Dendritic cell treated with granulocyte-macrophage colony-stimulating factor and Interleukin-4, amounts not matched to agents 40 ng/mL and 50 ng/mL, for 4 days (primary cell): ENCODE data around the gene FUT3.
A peak's percentile ranks its signal among the peaks of the same experiment; 100 is the strongest.
"Not testable (repeated sequence)": the region's sequence is repeated elsewhere in the genome, so short reads cannot be mapped to it uniquely, and the experiment has no call there.

Source experiments
- H3K27ac Mint-ChIP-seq: one replicate; pipeline ENCODE4 v1.8.0; 2022; ENCODE audit warnings: mild to moderate bottlenecking, mixed read lengths
- H3K27me3 Mint-ChIP-seq: one replicate; pipeline ENCODE4 v1.8.0; 2022; ENCODE audit warnings: mild to moderate bottlenecking, mixed read lengths
- H3K36me3 Mint-ChIP-seq: one replicate; pipeline ENCODE4 v1.8.0; 2022; ENCODE audit warnings: low read depth, mixed read lengths
- H3K4me1 Mint-ChIP-seq: one replicate; pipeline ENCODE4 v1.8.0; 2022; ENCODE audit warnings: low read depth, mixed read lengths
- H3K4me3 Mint-ChIP-seq: one replicate; pipeline ENCODE4 v1.8.0; 2022; ENCODE audit warnings: mild to moderate bottlenecking, moderate library complexity, mixed read lengths
- H3K9me3 Mint-ChIP-seq: one replicate; pipeline ENCODE4 v1.8.0; 2022; ENCODE audit warnings: mixed read lengths
- intact Hi-C: fragments of 100-400 bp; cut with micrococcal nuclease; formaldehyde crosslinking; loops from one replicate; pipeline ENCODE4 v1.15.0; 2022

FUT3 gene

DNA sequence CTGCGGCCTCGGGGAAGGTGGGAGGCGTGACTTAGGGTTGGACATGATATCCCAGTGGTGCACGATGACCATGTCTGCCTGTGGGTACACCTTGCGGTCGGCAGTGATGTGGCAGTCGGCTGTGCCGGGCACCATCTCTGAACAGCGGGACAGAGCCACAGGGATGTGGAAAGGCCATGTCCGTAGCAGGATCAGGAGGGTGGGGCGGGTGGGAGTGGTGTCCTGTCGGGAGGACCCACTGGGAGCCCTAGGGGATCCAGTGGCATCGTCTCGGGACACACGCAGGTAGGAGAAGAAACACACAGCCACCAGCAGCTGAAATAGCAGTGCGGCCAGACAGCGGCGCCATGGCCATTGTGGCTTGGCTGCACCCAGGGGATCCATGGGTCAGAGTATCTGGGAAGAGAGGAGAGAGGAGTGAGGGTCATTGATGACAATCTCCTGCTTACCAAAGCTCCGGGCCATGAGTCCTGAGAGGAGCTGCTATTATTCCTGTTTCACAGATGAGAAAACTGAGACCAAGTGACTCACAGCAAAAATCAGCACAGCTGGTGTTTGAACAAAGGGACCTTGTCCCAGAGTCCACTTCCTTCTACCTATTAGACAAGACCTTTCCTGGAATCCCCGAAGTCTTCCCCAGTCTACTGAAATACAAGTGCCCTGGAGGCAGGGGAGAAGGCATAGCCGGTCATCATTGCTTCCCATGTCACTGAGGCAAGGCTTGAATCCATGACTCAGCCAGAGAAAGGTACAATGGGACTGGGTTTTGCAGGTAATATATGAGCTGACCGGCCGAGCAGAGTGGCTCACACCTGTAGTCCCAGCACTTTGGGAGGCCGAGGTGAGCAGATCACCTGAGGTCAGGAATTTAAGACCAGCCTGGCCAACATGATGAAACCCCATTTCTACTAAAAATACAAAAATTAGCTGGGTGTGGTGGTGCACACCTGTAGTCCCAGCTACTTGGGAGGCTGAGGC is 6.5 kb downstream of the FUT3 start:
- Mint-ChIP-seq H3K27me3 (no peaks in the 10 kb centered on the region), H3K27ac (no peak overlapping the region), H3K4me1 (peaks cover 2% of the 10 kb centered on the region), H3K4me3 (no peak overlapping the region), H3K36me3 (no peaks in the 10 kb centered on the region), H3K9me3 (no peaks in the 10 kb centered on the region)
- intact Hi-C loops: no loop called here

GRCh38 chr19:5843295-5843927 is 7.8 kb downstream of the FUT3 start:
- Mint-ChIP-seq H3K27me3 (peaks cover 2% of the 10 kb centered on the region), H3K4me3 (no peak overlapping the region), H3K36me3 (no peaks in the 10 kb centered on the region), H3K4me1 (peaks cover 14% of the 10 kb centered on the region), H3K9me3 (no peaks in the 10 kb centered on the region), H3K27ac (no peak overlapping the region)
- intact Hi-C loops: no loop called here

DNA sequence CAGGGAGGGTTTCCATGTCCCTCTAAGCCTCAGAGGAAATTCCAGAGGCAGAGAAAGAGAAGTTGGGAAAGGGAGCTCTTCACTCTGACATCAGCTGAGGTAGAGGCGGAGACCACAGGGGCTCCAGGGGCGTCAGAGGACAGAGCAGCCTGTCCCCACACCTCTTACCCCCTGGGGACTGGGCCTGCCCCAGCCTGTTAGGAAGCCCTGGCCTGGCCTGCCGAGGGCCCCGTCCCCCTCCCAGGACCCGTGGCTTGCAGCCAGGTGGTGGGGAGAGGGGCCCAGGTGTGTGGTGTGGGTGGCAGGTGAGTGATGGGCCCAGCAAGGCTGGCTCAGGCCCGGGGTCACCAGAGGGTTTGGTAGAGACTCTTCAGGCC is 9.5 kb downstream of the FUT3 start:
- H3K36me3 Mint-ChIP-seq, H3K9me3 Mint-ChIP-seq, H3K27ac Mint-ChIP-seq, H3K4me3 Mint-ChIP-seq, intact Hi-C loops, H3K27me3 Mint-ChIP-seq: not testable (repeated sequence)
- peaks cover 21% of the 10 kb centered on the region for H3K4me1 Mint-ChIP-seq

- intact Hi-C loops: no loop called here
- no peak within 1 kb of the TSS for H3K4me3 Mint-ChIP-seq
These were observed 11.9 kb downstream of the FUT3 start, which contains the start of gene FUT6 for GRCh38 chr19:5839065-5840017. TSS of gene FUT6 (minus strand) at chr19:5839702. CDS start at chr19:5832567, 7,135 bp downstream.

GRCh38 chr19:5838353-5839064 is 12.7 kb downstream of the FUT3 start:
- intact Hi-C loops: no loop called here
- H3K36me3 Mint-ChIP-seq: no peaks in the 10 kb centered on the region
- peaks cover 21% of the 10 kb centered on the region for H3K4me1 Mint-ChIP-seq
- no peak overlapping the region for H3K4me3 Mint-ChIP-seq
- no peaks in the 10 kb centered on the region for H3K9me3 Mint-ChIP-seq
- H3K27me3 Mint-ChIP-seq: peaks cover 11% of the 10 kb centered on the region
- no peak overlapping the region for H3K27ac Mint-ChIP-seq

More at GRCh38 chr19:5839065-5840017, 11.9 kb downstream of the FUT3 start, which contains the start of gene FUT6:
- Mint-ChIP-seq H3K4me1 (peaks cover 21% of the 10 kb centered on the region), H3K27ac (peak within 1 kb of the TSS; percentile 48), H3K9me3 (no peaks in the 10 kb centered on the region), H3K36me3 (no peaks in the 10 kb centered on the region), H3K27me3 (peaks cover 11% of the 10 kb centered on the region)

- Mint-ChIP-seq H3K27me3 (peaks cover 12% of the 10 kb centered on the region), H3K9me3 (no peaks in the 10 kb centered on the region), H3K4me1 (peaks cover 21% of the 10 kb centered on the region), H3K27ac (no peak overlapping the region), H3K36me3 (no peaks in the 10 kb centered on the region), H3K4me3 (no peak overlapping the region)
- intact Hi-C loops: no loop called here
These were observed 13.4 kb downstream of the FUT3 start for GRCh38 chr19:5837761-5838352.

DNA sequence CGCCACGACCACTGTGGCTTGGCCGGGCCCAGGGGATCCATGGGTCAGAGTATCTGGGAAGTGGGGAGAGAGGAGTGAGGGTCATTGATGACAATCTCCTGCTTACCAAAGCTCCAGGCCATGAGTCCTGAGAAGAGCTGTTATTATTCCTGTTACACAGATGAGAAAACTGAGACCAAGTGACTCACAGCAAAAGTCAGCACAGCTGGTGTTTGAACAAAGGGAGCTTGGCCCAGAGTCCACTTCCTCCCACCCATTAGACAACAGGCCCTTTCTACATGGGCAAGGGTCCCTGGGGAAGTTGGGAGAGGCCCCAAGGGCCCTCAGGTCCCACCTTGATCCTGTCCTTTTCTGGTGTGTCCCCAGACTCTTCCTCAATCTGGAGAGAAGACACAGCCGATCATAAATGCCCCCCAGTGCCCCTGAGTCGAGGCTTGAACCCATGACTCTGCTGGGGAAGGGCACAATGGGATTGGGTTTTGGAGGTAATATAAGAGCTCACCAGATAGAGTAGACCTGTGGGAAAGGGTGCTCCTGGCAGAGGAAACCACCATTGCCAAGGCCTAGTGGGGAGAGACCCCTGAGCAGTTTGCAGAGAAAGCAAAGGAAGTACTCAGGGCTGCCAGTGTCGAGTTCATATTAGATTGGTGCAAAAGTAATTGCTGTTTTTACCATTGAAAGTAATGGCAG is 18.6 kb downstream of the FUT3 start:
- Mint-ChIP-seq H3K4me1 (peaks cover 8% of the 10 kb centered on the region), H3K4me3 (no peak overlapping the region), H3K9me3 (no peaks in the 10 kb centered on the region), H3K27ac (no peak overlapping the region), H3K27me3 (peaks cover 26% of the 10 kb centered on the region), H3K36me3 (peaks cover 6% of the 10 kb centered on the region)
- intact Hi-C loops: no loop called here

GRCh38 chr19:5832061-5832460 is 19.2 kb downstream of the FUT3 start:
- Mint-ChIP-seq H3K4me3 (no peak overlapping the region), H3K27ac (no peak overlapping the region), H3K9me3 (no peaks in the 10 kb centered on the region), H3K4me1 (peaks cover 13% of the 10 kb centered on the region), H3K36me3 (peaks cover 6% of the 10 kb centered on the region), H3K27me3 (peaks cover 29% of the 10 kb centered on the region)
- intact Hi-C loops: no loop called here

DNA sequence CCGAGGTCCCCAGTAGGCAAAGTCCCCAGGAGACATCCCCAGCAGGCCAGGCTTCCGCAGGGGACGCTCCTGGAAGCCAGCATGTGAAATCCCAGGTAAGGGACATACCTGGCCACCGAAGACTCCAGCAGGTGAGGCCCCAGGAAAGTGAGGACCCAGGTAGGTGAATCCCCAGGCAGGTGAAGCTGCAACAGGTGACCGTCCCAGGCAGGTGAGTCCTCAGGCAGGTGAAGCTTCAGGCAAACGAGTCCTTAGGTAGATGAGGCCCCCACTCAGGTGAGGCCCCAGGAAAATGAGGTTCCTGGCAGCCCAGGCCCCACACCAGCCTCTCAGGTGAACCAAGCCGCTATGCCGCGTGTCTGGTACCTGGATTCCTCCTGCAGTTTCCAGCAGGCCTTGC is 20.1 kb downstream of the FUT3 start:
- intact Hi-C loops: no loop called here
- H3K4me1 Mint-ChIP-seq: peaks cover 20% of the 10 kb centered on the region
- no peak overlapping the region for H3K4me3 Mint-ChIP-seq
- H3K27me3 Mint-ChIP-seq: peaks cover 33% of the 10 kb centered on the region
- H3K36me3 Mint-ChIP-seq: peaks cover 6% of the 10 kb centered on the region
- no peaks in the 10 kb centered on the region for H3K9me3 Mint-ChIP-seq
- no peak overlapping the region for H3K27ac Mint-ChIP-seq

GRCh38 chr19:5829567-5830310 is 21.5 kb downstream of the FUT3 start:
- intact Hi-C loops: loop anchor here (2.0 kb wide), 1 partner anchor 75 kb away; the partner anchor contains the start of gene VMAC
- Mint-ChIP-seq H3K4me1 (peaks cover 26% of the 10 kb centered on the region), H3K9me3 (no peaks in the 10 kb centered on the region), H3K27ac (peak overlapping the region; percentile 44), H3K27me3 (peaks cover 32% of the 10 kb centered on the region), H3K4me3 (no peak overlapping the region), H3K36me3 (peaks cover 6% of the 10 kb centered on the region)

DNA sequence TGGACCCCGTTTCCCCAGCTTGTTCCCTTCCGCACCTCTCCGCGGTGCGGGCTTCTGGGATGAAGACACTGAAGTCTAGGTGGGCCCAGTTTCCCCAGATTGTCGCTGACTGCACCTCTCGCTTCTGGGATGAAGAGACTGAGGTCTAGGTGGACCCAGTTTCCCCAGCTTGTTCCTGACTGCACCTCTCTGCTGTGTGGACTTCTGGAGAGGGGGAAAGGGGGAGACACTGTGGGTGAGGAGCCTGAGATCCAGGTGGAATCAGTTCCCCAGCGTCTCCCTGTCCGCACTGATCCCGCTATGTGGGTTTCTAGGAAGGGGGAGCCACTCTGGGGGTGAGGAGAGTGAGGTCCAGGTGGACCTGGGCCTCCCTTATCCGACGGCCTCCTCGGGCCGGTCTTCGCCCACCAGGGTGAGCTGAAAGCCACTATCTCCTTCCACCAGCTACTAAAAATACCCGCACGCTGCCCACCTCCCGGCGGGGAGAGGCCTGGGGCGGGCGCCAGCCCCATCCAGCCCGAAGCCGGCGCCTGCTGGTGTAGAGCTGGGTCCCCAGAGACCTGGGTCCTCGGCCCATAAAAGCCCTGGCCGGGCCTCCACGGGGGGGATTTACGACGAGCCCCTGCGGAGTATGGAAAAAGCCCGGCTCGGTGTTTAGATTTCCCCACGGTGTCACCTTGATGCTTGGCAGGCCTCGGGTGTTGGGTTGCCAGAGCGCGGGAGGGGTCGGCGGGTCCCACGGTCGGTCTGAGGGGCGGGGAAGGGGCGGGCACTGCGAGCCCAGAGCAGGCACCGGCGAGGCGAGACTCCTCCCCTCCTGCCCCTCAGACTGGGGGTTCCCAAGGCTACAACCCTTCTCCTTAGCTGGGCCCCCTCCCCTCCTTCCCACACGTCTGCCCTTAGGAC is 22.3 kb downstream of the FUT3 start:
- peaks cover 28% of the 10 kb centered on the region for H3K4me1 Mint-ChIP-seq
- peaks cover 6% of the 10 kb centered on the region for H3K36me3 Mint-ChIP-seq
- peak overlapping the region; percentile 95 for H3K4me3 Mint-ChIP-seq
- peak overlapping the region; percentile 91 for H3K27ac Mint-ChIP-seq
- intact Hi-C loops: loop anchor here (2.0 kb wide), 1 partner anchor 76 kb away; the partner anchor contains the start of gene VMAC
- peaks cover 32% of the 10 kb centered on the region for H3K27me3 Mint-ChIP-seq
- H3K9me3 Mint-ChIP-seq: no peaks in the 10 kb centered on the region
